ENCODE data around the gene NPIPB6.
"Not testable (repeated sequence)": the region's sequence is repeated elsewhere in the genome, so short reads cannot be mapped to it uniquely, and the experiment has no call there.

Gene NPIPB6
- long read RNA-seq, donor 1 = 0 reads
- long read RNA-seq, donor 2, partial matches to known transcripts = 5 of 5 reads
- long read RNA-seq, donor 2, other reads (novel, unspliced or antisense) = 0 of 5 reads
- long read RNA-seq, donor 3 = 0 reads
- long read RNA-seq, donor 4 = 0 reads
- long read RNA-seq, donor 5 = 0 reads
- long read RNA-seq, donor 6 = 0 reads
- long read RNA-seq, donor 7 = 0 reads
- long read RNA-seq, donor 8 = 0 reads

GRCh38 chr16:28363408-28363807, at the start of gene NPIPB6:
Gene NPIPB6 (minus strand): TSS chr16:28363508. CDS start chr16:28362822, 686 bp downstream.
- DNase-seq = not testable (repeated sequence)

- DNase-seq = not testable (repeated sequence)
These were observed 40.1 kb upstream of the NPIPB6 start, which contains the start of gene EIF3CL for GRCh38 chr16:28403220-28404072. Gene EIF3CL (minus strand): TSS chr16:28403841. CDS start chr16:28403618, 223 bp downstream.

GRCh38 chr16:28392054-28392453, 28.7 kb upstream of the NPIPB6 start:
- DNase-seq = not testable (repeated sequence)

- DNase-seq = not testable (repeated sequence)
These were observed 19.0 kb upstream of the NPIPB6 start for GRCh38 chr16:28382177-28382867.

- DNase-seq = not testable (repeated sequence)
These were observed 14.5 kb upstream of the NPIPB6 start for GRCh38 chr16:28377822-28378221.

- not testable (repeated sequence) for DNase-seq
These were observed 13.9 kb upstream of the NPIPB6 start for GRCh38 chr16:28377108-28377625.

- DNase-seq = not testable (repeated sequence)
These were observed 11.8 kb upstream of the NPIPB6 start for GRCh38 chr16:28375115-28375514.

- DNase-seq = not testable (repeated sequence)
These were observed 11.0 kb upstream of the NPIPB6 start for GRCh38 chr16:28374281-28374680.

- peak; percentile 3 for DNase-seq
These were observed 4.6 kb upstream of the NPIPB6 start for GRCh38 chr16:28367926-28368325.

- not testable (repeated sequence) for DNase-seq
These were observed 1.2 kb upstream of the NPIPB6 start for GRCh38 chr16:28364268-28365173.

- not testable (repeated sequence) for DNase-seq
These were observed 708 bp downstream of the NPIPB6 start for GRCh38 chr16:28362600-28362999.

GRCh38 chr16:28338230-28338629, 25.1 kb downstream of the NPIPB6 start:
- not testable (repeated sequence) for DNase-seq

- not testable (repeated sequence) for DNase-seq
These were observed 26.2 kb downstream of the NPIPB6 start for GRCh38 chr16:28336940-28337710.

GRCh38 chr16:28335678-28336077, 27.6 kb downstream of the NPIPB6 start:
- not testable (repeated sequence) for DNase-seq

GRCh38 chr16:28332632-28333031, 30.7 kb downstream of the NPIPB6 start:
- not testable (repeated sequence) for DNase-seq

GRCh38 chr16:28330981-28331380, 32.3 kb downstream of the NPIPB6 start:
- DNase-seq = not testable (repeated sequence)

- not testable (repeated sequence) for DNase-seq
These were observed 33.1 kb downstream of the NPIPB6 start for GRCh38 chr16:28330232-28330631.

GRCh38 chr16:28326881-28327610, 36.3 kb downstream of the NPIPB6 start:
- DNase-seq = peak; percentile 15

- no peak for DNase-seq
These were observed 38.4 kb downstream of the NPIPB6 start for GRCh38 chr16:28324887-28325279.

Data from right kidney (tissue), 9 donors.